HepG2 (cell line): ENCODE data around the gene VCP. TPM values are rescaled to one million over a fixed set of nuclear protein-coding genes. Genes with fewer than 3 reads are reported as not detected.

Experiments
- AGO1 ChIP-seq: fragments of 200-400 bp; formaldehyde crosslinking; IDR thresholded peaks from 2 replicates; pipeline ENCODE4 v1.6.1; 2017; ENCODE audit warnings: mild to moderate bottlenecking, low read depth, low read length, moderate library complexity; ENCODE audit not compliant: poor library complexity, severe bottlenecking
- E2F1 ChIP-seq: sonication (generic); formaldehyde crosslinking; IDR thresholded peaks from 2 replicates; pipeline ENCODE4 v1.5.0; 2020; ENCODE audit warnings: missing genetic modification reagents
- ELF4 ChIP-seq: sonication (generic); formaldehyde crosslinking; IDR thresholded peaks from 2 replicates; pipeline ENCODE4 v1.5.0; 2020; ENCODE audit warnings: missing genetic modification reagents, mild to moderate bottlenecking, moderate library complexity, borderline replicate concordance
- KLF13 ChIP-seq: sonication (generic); formaldehyde crosslinking; IDR thresholded peaks from 2 replicates; pipeline ENCODE4 v1.4.0; 2020; ENCODE audit warnings: mild to moderate bottlenecking, missing genetic modification reagents
- NFIC ChIP-seq: IDR thresholded peaks from 2 replicates; pipeline ENCODE4 v1.6.1; 2012; ENCODE audit warnings: mild to moderate bottlenecking, low read length, inconsistent platforms
- ZFAT ChIP-seq: sonication (generic); formaldehyde crosslinking; conservative IDR thresholded peaks from 2 replicates; pipeline ENCODE4 v1.8.1; 2023; ENCODE audit warnings: missing genetic modification reagents, inconsistent platforms
- ZNF17 ChIP-seq: sonication (generic); formaldehyde crosslinking; IDR thresholded peaks from 2 replicates; pipeline ENCODE4 v1.5.0; 2020; ENCODE audit warnings: mild to moderate bottlenecking, missing genetic modification reagents
- ZNF282 ChIP-seq: fragments of 450-650 bp; IDR thresholded peaks from 2 replicates; pipeline ENCODE4 v1.6.1; 2018; ENCODE audit not compliant: partially characterized antibody
- ZNF572 ChIP-seq: sonication (generic); formaldehyde crosslinking; IDR thresholded peaks from 2 replicates; pipeline ENCODE4 v1.5.1; 2020; ENCODE audit warnings: mild to moderate bottlenecking, missing genetic modification reagents
- polyA plus RNA-seq, 8 experiments: library from polyadenylated mRNA; depleted of rRNA in 3 of 8; stranded (reverse) in 7 of 8; unstranded in 1 of 8; fragments of >200 nt; fragmentation: Illumina TruSeq in 4 of 8; extraction: Trizol in 4 of 8; gene quantifications; 2 replicates each; pipeline versions ENCODE4 v1.2.1 to v1.2.3, GENCODE V29; 2011 to 2016; ENCODE audit warnings: low read depth in 4 of 8, missing spikeins in 1 of 8, mixed read lengths in 1 of 8; ENCODE audit not compliant: insufficient read depth in 1 of 8
- total RNA-seq, 5 experiments: library from RNA; depleted of rRNA; stranded (reverse); fragments of >200 nt; fragmentation: Illumina TruSeq; extraction: Trizol; gene quantifications; 2 replicates each; pipeline ENCODE4 v1.2.3, GENCODE V29; 2016; ENCODE audit warnings: low read depth in 1 of 5
- TF ChIP-seq, protein P1 (sequence below): sonication (generic); formaldehyde crosslinking; IDR thresholded peaks from one replicate; pipeline ENCODE4 v1.5.1; 2020; ENCODE audit warnings: mild to moderate bottlenecking, missing genetic modification reagents; ENCODE audit errors: not compliant biosample characterization
- TF ChIP-seq, protein P2 (sequence below): sonication (generic); formaldehyde crosslinking; IDR thresholded peaks from 2 replicates; pipeline ENCODE4 v1.4.0; 2020; ENCODE audit warnings: missing genetic modification reagents, borderline replicate concordance
- TF ChIP-seq, protein P3 (sequence below): sonication (generic); formaldehyde crosslinking; conservative IDR thresholded peaks from 2 replicates; pipeline ENCODE4 v1.4.0; 2020; ENCODE audit warnings: missing genetic modification reagents

VCP gene
- total and polyA plus RNA-seq, 2 of the 13 experiments (the other 11 are each of a cell fraction or from before 2014, with no cell fraction given) = 143 to 391 TPM

- TF ChIP-seq, protein P1, sequence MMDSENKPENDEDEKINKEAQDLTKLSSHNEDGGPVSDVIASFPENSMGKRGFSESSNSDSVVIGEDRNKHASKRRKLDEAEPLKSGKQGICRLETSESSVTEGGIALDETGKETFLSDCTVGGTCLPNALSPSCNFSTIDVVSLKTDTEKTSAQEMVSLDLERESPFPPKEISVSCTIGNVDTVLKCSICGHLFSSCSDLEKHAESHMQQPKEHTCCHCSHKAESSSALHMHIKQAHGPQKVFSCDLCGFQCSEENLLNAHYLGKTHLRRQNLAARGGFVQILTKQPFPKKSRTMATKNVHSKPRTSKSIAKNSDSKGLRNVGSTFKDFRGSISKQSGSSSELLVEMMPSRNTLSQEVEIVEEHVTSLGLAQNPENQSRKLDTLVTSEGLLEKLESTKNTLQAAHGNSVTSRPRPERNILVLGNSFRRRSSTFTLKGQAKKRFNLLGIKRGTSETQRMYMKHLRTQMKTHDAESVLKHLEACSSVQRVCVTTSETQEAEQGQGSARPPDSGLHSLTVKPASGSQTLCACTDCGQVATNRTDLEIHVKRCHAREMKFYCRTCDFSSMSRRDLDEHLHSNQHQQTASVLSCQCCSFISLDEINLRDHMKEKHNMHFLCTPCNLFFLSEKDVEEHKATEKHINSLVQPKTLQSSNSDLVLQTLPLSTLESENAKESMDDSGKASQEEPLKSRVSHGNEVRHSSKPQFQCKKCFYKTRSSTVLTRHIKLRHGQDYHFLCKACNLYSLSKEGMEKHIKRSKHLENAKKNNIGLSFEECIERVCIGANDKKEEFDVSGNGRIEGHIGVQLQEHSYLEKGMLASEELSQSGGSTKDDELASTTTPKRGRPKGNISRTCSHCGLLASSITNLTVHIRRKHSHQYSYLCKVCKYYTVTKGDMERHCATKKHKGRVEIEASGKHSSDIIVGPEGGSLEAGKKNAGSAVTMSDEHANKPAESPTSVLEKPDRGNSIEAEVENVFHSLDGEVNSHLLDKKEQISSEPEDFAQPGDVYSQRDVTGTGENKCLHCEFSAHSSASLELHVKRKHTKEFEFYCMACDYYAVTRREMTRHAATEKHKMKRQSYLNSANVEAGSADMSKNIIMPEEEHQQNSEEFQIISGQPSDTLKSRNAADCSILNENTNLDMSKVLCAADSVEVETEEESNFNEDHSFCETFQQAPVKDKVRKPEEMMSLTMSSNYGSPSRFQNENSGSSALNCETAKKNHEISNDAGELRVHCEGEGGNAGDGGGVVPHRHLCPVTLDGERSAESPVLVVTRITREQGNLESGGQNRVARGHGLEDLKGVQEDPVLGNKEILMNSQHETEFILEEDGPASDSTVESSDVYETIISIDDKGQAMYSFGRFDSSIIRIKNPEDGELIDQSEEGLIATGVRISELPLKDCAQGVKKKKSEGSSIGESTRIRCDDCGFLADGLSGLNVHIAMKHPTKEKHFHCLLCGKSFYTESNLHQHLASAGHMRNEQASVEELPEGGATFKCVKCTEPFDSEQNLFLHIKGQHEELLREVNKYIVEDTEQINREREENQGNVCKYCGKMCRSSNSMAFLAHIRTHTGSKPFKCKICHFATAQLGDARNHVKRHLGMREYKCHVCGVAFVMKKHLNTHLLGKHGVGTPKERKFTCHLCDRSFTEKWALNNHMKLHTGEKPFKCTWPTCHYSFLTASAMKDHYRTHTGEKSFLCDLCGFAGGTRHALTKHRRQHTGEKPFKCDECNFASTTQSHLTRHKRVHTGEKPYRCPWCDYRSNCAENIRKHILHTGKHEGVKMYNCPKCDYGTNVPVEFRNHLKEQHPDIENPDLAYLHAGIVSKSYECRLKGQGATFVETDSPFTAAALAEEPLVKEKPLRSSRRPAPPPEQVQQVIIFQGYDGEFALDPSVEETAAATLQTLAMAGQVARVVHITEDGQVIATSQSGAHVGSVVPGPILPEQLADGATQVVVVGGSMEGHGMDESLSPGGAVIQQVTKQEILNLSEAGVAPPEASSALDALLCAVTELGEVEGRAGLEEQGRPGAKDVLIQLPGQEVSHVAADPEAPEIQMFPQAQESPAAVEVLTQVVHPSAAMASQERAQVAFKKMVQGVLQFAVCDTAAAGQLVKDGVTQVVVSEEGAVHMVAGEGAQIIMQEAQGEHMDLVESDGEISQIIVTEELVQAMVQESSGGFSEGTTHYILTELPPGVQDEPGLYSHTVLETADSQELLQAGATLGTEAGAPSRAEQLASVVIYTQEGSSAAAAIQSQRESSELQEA (CRISPR knock-in tag) = no peak
- TF ChIP-seq, protein P2, sequence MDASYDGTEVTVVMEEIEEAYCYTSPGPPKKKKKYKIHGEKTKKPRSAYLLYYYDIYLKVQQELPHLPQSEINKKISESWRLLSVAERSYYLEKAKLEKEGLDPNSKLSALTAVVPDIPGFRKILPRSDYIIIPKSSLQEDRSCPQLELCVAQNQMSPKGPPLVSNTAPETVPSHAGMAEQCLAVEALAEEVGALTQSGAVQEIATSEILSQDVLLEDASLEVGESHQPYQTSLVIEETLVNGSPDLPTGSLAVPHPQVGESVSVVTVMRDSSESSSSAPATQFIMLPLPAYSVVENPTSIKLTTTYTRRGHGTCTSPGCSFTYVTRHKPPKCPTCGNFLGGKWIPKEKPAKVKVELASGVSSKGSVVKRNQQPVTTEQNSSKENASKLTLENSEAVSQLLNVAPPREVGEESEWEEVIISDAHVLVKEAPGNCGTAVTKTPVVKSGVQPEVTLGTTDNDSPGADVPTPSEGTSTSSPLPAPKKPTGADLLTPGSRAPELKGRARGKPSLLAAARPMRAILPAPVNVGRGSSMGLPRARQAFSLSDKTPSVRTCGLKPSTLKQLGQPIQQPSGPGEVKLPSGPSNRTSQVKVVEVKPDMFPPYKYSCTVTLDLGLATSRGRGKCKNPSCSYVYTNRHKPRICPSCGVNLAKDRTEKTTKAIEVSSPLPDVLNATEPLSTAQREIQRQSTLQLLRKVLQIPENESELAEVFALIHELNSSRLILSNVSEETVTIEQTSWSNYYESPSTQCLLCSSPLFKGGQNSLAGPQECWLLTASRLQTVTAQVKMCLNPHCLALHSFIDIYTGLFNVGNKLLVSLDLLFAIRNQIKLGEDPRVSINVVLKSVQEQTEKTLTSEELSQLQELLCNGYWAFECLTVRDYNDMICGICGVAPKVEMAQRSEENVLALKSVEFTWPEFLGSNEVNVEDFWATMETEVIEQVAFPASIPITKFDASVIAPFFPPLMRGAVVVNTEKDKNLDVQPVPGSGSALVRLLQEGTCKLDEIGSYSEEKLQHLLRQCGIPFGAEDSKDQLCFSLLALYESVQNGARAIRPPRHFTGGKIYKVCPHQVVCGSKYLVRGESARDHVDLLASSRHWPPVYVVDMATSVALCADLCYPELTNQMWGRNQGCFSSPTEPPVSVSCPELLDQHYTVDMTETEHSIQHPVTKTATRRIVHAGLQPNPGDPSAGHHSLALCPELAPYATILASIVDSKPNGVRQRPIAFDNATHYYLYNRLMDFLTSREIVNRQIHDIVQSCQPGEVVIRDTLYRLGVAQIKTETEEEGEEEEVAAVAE = peak; percentile 77; the same call in 1 of the 2 replicates
- TF ChIP-seq E2F1 = peak; percentile 69; the same call in 1 of the 2 replicates
- TF ChIP-seq, protein P3, sequence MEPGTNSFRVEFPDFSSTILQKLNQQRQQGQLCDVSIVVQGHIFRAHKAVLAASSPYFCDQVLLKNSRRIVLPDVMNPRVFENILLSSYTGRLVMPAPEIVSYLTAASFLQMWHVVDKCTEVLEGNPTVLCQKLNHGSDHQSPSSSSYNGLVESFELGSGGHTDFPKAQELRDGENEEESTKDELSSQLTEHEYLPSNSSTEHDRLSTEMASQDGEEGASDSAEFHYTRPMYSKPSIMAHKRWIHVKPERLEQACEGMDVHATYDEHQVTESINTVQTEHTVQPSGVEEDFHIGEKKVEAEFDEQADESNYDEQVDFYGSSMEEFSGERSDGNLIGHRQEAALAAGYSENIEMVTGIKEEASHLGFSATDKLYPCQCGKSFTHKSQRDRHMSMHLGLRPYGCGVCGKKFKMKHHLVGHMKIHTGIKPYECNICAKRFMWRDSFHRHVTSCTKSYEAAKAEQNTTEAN = 0 out of 2 replicates have a peak, but pooled peaks have one; percentile 44
- peak; percentile 51 for TF ChIP-seq AGO1
- no peak for TF ChIP-seq ZFAT (CRISPR knock-in tag)
- 0 out of 2 replicates have a peak, but pooled peaks have one; percentile 75 for TF ChIP-seq ZNF572
- TF ChIP-seq ELF4 = peak; percentile 86; the same call in 1 of the 2 replicates
- no peak for TF ChIP-seq ZNF282
- TF ChIP-seq ZNF17 (CRISPR knock-in tag) = no peak
- 0 out of 2 replicates have a peak, but pooled peaks have one; percentile 7 for TF ChIP-seq NFIC
- no peak for TF ChIP-seq KLF13 (CRISPR knock-in tag)
These were observed 30.6 kb upstream of the VCP start, which contains the start of gene STOML2 (continued) for GRCh38 chr9:35102769-35103659.
